HL-60 (cell line): ENCODE measurements around the gene ZYG11A.

Experiments used
- DNase-seq, 2 experiments: peaks; one replicate each; pipeline ENCODE4 v3.0.0-alpha.2; 2010 to 2020; ENCODE audit warnings: low read depth in 1 of 2, low spot score in 1 of 2
- H3K27ac ChIP-seq: fragments of 250-450 bp; sonication (Bioruptor Pico); replicated peaks from 2 replicates; pipeline ENCODE4 v1.5.1; 2020; ENCODE audit warnings: mild to moderate bottlenecking, moderate library complexity
- H3K27me3 ChIP-seq: fragments of 250-450 bp; sonication (Bioruptor Pico); 2 replicates; pipeline ENCODE4 v1.5.1; 2021; ENCODE audit warnings: mild to moderate bottlenecking, moderate library complexity; ENCODE audit not compliant: insufficient read depth, poor library complexity, severe bottlenecking
- H3K4me3 ChIP-seq: replicated peaks from 2 replicates; pipeline ENCODE4 v1.5.1; 2011; ENCODE audit warnings: mild to moderate bottlenecking, control low read depth, low read length; ENCODE audit not compliant: insufficient read depth
- GABPA ChIP-seq: IDR thresholded peaks from 2 replicates; pipeline ENCODE4 v1.6.1; 2012; ENCODE audit warnings: low read depth
- POLR2AphosphoS5 ChIP-seq: IDR thresholded peaks from 2 replicates; pipeline ENCODE4 v1.6.1; 2012; ENCODE audit warnings: low read depth
- SPI1 ChIP-seq: IDR thresholded peaks from 2 replicates; pipeline ENCODE4 v1.6.1; 2012; ENCODE audit warnings: low read depth, mild to moderate bottlenecking, borderline replicate concordance
- TF ChIP-seq, protein P1 (sequence below): IDR thresholded peaks from 2 replicates; pipeline ENCODE4 v1.6.1; 2012; ENCODE audit warnings: low read depth; ENCODE audit not compliant: insufficient replicate concordance
- TF ChIP-seq, protein P2 (sequence below): IDR thresholded peaks from one replicate; pipeline ENCODE4 v1.5.1; 2011; ENCODE audit warnings: low read length, control low read depth, inconsistent platforms; ENCODE audit not compliant: insufficient read depth

Gene ZYG11A

DNA sequence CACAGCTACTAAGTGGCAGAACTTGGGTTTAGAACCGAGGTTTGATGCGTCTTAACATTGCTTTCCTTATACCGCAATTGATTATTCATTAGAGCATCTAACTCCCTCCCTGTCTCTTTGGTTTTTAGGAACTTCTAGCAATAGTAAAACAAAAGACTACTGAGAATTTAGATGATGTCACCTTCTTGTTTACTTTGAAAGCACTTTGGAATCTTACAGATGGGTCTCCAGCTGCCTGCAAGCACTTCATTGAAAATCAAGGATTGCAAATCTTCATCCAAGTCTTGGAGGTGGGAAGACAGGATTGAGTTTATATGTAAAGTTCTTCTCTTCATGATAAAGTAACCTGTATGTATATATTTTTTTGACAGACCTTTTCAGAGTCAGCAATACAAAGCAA is 35.0 kb downstream of the ZYG11A start:
- DNase-seq: no peak
- no peaks in the 10 kb centered on the region for H3K27me3 ChIP-seq
- H3K27ac ChIP-seq: no peak overlapping the region
- H3K4me3 ChIP-seq: no peak overlapping the region
- TF ChIP-seq, protein P1, sequence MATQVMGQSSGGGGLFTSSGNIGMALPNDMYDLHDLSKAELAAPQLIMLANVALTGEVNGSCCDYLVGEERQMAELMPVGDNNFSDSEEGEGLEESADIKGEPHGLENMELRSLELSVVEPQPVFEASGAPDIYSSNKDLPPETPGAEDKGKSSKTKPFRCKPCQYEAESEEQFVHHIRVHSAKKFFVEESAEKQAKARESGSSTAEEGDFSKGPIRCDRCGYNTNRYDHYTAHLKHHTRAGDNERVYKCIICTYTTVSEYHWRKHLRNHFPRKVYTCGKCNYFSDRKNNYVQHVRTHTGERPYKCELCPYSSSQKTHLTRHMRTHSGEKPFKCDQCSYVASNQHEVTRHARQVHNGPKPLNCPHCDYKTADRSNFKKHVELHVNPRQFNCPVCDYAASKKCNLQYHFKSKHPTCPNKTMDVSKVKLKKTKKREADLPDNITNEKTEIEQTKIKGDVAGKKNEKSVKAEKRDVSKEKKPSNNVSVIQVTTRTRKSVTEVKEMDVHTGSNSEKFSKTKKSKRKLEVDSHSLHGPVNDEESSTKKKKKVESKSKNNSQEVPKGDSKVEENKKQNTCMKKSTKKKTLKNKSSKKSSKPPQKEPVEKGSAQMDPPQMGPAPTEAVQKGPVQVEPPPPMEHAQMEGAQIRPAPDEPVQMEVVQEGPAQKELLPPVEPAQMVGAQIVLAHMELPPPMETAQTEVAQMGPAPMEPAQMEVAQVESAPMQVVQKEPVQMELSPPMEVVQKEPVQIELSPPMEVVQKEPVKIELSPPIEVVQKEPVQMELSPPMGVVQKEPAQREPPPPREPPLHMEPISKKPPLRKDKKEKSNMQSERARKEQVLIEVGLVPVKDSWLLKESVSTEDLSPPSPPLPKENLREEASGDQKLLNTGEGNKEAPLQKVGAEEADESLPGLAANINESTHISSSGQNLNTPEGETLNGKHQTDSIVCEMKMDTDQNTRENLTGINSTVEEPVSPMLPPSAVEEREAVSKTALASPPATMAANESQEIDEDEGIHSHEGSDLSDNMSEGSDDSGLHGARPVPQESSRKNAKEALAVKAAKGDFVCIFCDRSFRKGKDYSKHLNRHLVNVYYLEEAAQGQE: no peak
- TF ChIP-seq, protein P2, sequence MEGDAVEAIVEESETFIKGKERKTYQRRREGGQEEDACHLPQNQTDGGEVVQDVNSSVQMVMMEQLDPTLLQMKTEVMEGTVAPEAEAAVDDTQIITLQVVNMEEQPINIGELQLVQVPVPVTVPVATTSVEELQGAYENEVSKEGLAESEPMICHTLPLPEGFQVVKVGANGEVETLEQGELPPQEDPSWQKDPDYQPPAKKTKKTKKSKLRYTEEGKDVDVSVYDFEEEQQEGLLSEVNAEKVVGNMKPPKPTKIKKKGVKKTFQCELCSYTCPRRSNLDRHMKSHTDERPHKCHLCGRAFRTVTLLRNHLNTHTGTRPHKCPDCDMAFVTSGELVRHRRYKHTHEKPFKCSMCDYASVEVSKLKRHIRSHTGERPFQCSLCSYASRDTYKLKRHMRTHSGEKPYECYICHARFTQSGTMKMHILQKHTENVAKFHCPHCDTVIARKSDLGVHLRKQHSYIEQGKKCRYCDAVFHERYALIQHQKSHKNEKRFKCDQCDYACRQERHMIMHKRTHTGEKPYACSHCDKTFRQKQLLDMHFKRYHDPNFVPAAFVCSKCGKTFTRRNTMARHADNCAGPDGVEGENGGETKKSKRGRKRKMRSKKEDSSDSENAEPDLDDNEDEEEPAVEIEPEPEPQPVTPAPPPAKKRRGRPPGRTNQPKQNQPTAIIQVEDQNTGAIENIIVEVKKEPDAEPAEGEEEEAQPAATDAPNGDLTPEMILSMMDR: no peak
- TF ChIP-seq POLR2AphosphoS5: no peak
- TF ChIP-seq SPI1: no peak
- no peak for TF ChIP-seq GABPA

DNA sequence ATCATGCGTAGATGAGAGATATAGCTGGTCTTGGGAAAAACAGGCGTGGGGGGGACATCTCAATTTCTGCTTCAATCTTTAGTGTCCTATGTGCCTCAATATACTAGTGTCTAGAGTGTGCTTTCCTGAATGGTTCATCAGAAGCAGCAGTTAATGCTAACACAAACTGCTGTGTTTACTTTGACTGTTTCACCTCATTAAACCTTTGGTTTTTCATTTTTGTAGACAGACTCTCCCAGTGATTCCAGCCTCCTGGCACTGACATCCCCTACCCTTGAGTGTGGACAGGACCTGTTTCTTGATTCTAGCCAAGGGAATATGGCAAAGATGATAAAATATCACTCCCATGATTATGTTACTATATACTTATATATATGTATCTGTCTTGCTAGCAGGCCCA is 37.6 kb downstream of the ZYG11A start:
- TF ChIP-seq GABPA: no peak
- TF ChIP-seq POLR2AphosphoS5: no peak
- TF ChIP-seq, protein P2: no peak
- TF ChIP-seq SPI1: no peak
- TF ChIP-seq, protein P1: no peak
- no peak overlapping the region for H3K27ac ChIP-seq
- no peak for DNase-seq

DNA sequence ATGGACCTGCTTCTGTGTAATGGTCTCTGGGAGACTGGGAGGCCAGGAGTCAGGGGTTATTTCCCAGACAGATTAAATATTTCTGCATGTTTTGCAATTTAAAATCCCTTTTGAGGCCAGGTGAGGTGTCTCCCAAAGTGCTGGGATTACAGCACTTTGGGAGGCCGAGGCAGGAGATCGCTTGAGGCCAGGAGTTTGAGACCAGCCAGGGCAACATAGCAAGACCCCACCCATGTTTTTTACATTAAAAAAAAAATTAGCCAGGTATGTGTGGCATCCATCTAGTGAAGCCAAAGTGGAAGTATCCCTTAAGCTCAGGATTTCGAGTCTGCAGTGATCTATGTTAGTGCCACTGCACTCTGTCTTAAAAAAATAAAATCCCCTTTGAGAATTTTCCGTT is 44.9 kb downstream of the ZYG11A start:
- Histone ChIP-seq H3K27ac (no peak overlapping the region), H3K4me3 (no peak overlapping the region), H3K27me3 (no peaks in the 10 kb centered on the region)
- TF ChIP-seq SPI1 (no peak), GABPA (no peak), POLR2AphosphoS5 (no peak)
- TF ChIP-seq, protein P1: no peak
- TF ChIP-seq, protein P2: no peak
- DNase-seq: no peak

More for the DNA sequence above, 37.6 kb downstream of the ZYG11A start:
- Histone ChIP-seq H3K27me3 (no peaks in the 10 kb centered on the region), H3K4me3 (no peak overlapping the region)
